ENCODE measurements around the gene STAT2. TPM values are rescaled to one million over a fixed set of nuclear protein-coding genes. Genes with fewer than 3 reads are reported as not detected.

Gene STAT2
- total and polyA plus RNA-seq, 2 of the 13 experiments (the other 11 are each of a cell fraction or from before 2014, with no cell fraction given) = 43.5 to 84.6 TPM

- TF ChIP-seq HNF1B (CRISPR knock-in tag; IDR thresholded peaks at IDR 0.05) (peak; percentile 20; the same call in 1 of the 2 replicates), ZNF839 (CRISPR knock-in tag; IDR thresholded peaks at IDR 0.05; ENCODE audit: borderline replicate concordance) (no peak), SALL1 (CRISPR knock-in tag; IDR thresholded peaks at IDR 0.05) (peak; percentile 53; the same call in 1 of the 2 replicates), ZNF672 (CRISPR knock-in tag; IDR thresholded peaks at IDR 0.05) (no peak), ZNF674 (CRISPR knock-in tag; IDR thresholded peaks at IDR 0.05; ENCODE audit: low read depth) (no peak), ZNF768 (CRISPR knock-in tag; IDR thresholded peaks at IDR 0.05) (0 out of 2 replicates have a peak, but pooled peaks have one; percentile 21)
Measured at GRCh38 chr12:56361487-56362129, 1.7 kb upstream of the STAT2 start (continued).

GRCh38 chr12:56358836-56359532, 923 bp downstream of the STAT2 start:
- H3K4me2 ChIP-seq (ENCODE audit: low read depth, low read length) = peak overlapping the region; percentile 72
- ChIA-PET POLR2A (interaction anchor here (1.2 to 7.9 kb wide), 14 partner anchors 11 to 366 kb away, joined by 3 to 81 read pairs (median 16); partner anchors contain the start of genes CNPY2, IL23A, NACA and PAN2), CTCF (ENCODE audit: low intra/inter-chr PET ratio, low total read pairs) (no interaction called here)
- H3K4me3 ChIP-seq (replicated peaks in 1 of 3; ENCODE audit: insufficient read depth in 1 of 3, low read depth in 2 of 3, low read length in 3 of 3) = peak overlapping the region; percentile 71 to 94 (median 87)
- WGBS (ENCODE audit: low lambda C conversion rate) = 10% methylated on average over 1 of the region's 1 CpG
- H3K4me1 ChIP-seq (ENCODE audit: insufficient read depth, low read length) = peaks cover 60% of the 10 kb centered on the region
- H3K9me3 ChIP-seq (ENCODE audit: low read length) = no peaks in the 10 kb centered on the region
- H2AFZ ChIP-seq (ENCODE audit: low read length) = no peak overlapping the region
- in situ Hi-C loops (cut with HindIII; ENCODE audit: extremely low pct_ligation_motif_present, low pct_unique_long_range_greater_than_20kb) = no loop called here
- no peak overlapping the region for H3K27ac ChIP-seq (ENCODE audit: extremely low read length, insufficient read depth, low read length)
- no peaks in the 10 kb centered on the region for H4K20me1 ChIP-seq (ENCODE audit: insufficient read depth, low read length)
- ATAC-seq = no peak
- H3K36me3 ChIP-seq (replicated peaks in 1 of 2; ENCODE audit: control insufficient read depth in 1 of 2, insufficient read depth in 2 of 2, low read length in 2 of 2) = peaks cover 15 to 23% of the 10 kb centered on the region in 2 experiments
- intact Hi-C loops (cut with micrococcal nuclease; ENCODE audit: unreplicated experiment) = no loop called here
- no peaks in the 10 kb centered on the region for H3K27me3 ChIP-seq (ENCODE audit: control insufficient read depth in 1 of 2, insufficient read depth in 2 of 2, low read length in 2 of 2)
- peak; percentile 26 for FAIRE-seq
- BruUV-seq (replicated peaks) = no TSS peak
- no peak for DNase-seq (ENCODE audit: low spot score)
- H3K9ac ChIP-seq (ENCODE audit: insufficient read depth, low read depth, low read length) = peak overlapping the region; percentile 84
- H3K79me2 ChIP-seq (ENCODE audit: insufficient read depth, low read length) = peaks cover 21% of the 10 kb centered on the region
- TF ChIP-seq ZNF737 (CRISPR knock-in tag; IDR thresholded peaks at IDR 0.05; ENCODE audit: borderline replicate concordance) (no peak), RAD51 (IDR thresholded peaks at IDR 0.05; ENCODE audit: borderline replicate concordance) (no peak), MXD1 (CRISPR knock-in tag; IDR thresholded peaks at IDR 0.05) (no peak), BHLHE40 (IDR thresholded peaks at IDR 0.05; ENCODE audit: low read length) (no peak), KMT2A (CRISPR knock-in tag; IDR thresholded peaks at IDR 0.05) (no peak), ZMYM3 (CRISPR knock-in tag; IDR thresholded peaks at IDR 0.05) (no peak), ZKSCAN8 (CRISPR knock-in tag; IDR thresholded peaks at IDR 0.05; ENCODE audit: borderline replicate concordance) (no peak), GATAD1 (CRISPR knock-in tag; IDR thresholded peaks at IDR 0.05) (no peak), ZBTB4 (CRISPR knock-in tag; IDR thresholded peaks at IDR 0.05; ENCODE audit: borderline replicate concordance) (no peak)
